Measurements from ENCODE around the gene SMIM43.
"Not testable (repeated sequence)": the region's sequence is repeated elsewhere in the genome, so short reads cannot be mapped to it uniquely, and the experiment has no call there.

Gene SMIM43

DNA sequence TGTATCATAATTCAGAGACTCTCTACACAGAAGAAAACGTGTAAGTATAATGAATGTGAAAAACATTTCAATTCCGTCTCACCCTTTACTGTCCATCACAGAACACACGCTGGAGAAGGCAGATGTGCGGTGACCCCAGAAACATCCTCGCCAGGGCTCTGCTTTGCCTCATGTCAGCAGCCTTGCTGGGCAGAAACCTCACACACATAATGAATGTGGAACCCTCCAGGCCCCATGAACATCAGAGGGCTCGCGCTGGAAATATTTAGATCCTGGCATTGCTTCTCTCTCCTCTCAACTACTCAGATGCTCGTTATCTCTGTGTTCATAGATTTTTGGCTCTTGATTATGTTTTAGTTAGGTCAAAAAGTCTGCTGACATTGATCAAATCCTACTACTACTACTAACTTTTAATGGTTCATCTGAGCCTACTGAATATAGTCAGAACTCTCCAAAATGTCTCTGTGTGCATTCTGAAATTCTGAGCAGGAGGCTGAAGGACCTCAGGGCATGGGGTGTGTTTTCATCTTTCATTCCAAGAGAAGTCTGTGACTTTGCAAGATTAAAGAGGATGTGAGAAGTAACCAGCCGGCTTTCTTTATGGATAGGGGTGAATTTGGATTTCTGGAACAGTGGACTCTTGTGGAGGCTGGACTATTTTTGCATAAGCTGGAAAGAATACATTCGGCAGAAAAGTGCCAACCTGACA lies 27.0 kb downstream of the SMIM43 start:
- Mint-ChIP-seq H3K36me3 (ENCODE audit: low read depth) (no peaks in the 10 kb centered on the region), H3K9me3 (no peaks in the 10 kb centered on the region), H3K4me3 (no peak overlapping the region), H3K27ac (no peak overlapping the region), H3K27me3 (peaks cover 8% of the 10 kb centered on the region), H3K4me1 (ENCODE audit: low read depth) (no peaks in the 10 kb centered on the region)
- intact Hi-C loops (cut with micrococcal nuclease) = loop anchor here (2.0 kb wide), 1 partner anchor 367 kb away; no protein-coding TSS in a partner anchor

DNA sequence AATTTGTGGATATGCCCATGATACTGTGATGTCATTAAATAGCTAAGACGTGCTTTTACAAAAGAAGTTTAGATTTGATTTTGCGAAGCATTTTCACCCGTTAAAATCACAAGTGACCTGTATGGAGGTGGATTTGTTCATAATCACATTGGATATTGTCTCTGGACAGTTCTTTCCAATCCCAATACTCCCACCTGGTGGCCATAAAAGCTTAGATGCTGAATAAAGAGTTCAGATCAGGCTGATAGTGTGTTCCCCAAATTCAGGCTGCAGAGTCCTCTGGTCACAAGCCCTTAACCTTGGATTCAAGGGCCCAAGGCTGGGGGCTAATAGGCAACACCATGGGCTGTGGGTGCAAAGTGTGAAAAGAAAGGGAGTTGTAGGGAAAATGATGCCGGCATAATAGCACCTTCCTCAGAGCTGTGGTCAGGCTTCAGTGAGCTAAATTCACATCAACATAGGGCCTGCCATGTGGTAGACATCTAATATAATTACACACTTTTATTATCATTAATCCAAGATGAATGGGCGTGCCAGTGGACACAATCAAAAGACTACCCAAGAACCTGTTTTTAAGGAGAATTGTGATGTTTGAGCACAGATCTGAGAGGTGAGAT lies 28.1 kb downstream of the SMIM43 start:
- H3K36me3 Mint-ChIP-seq (ENCODE audit: low read depth) = no peaks in the 10 kb centered on the region
- no peak overlapping the region for H3K27ac Mint-ChIP-seq
- H3K9me3 Mint-ChIP-seq = no peaks in the 10 kb centered on the region
- H3K4me1 Mint-ChIP-seq (ENCODE audit: low read depth) = no peaks in the 10 kb centered on the region
- no peak overlapping the region for H3K4me3 Mint-ChIP-seq
- intact Hi-C loops (cut with micrococcal nuclease) = loop anchor here (1.0 to 2.0 kb wide), 2 partner anchors 253 to 366 kb away; no protein-coding TSS in a partner anchor
- peaks cover 7% of the 10 kb centered on the region for H3K27me3 Mint-ChIP-seq

DNA sequence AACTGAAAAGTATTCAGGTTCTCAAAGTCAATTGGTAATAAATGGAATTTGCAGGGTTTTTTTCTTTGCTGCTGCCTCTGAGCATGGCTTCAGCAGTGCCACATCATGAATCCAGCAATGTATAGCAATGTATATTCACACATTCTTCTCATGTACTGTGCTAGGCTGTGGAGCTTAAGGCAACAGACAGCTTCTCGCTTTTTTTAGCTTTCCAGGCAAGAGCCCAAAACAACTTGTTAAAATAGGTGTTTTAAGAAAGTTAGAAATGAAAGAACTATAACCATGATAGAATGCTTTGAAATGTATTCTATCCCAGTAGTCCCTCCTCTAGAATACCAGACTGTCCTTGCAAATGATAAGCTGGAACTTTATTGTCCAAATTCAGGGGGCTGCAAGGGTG lies 30.4 kb downstream of the SMIM43 start:
- peaks cover 7% of the 10 kb centered on the region for H3K27me3 Mint-ChIP-seq
- intact Hi-C loops (cut with micrococcal nuclease) = no loop called here
- H3K4me1 Mint-ChIP-seq (ENCODE audit: low read depth) = no peaks in the 10 kb centered on the region
- no peaks in the 10 kb centered on the region for H3K9me3 Mint-ChIP-seq
- H3K4me3 Mint-ChIP-seq = no peak overlapping the region
- H3K27ac Mint-ChIP-seq = no peak overlapping the region
- no peaks in the 10 kb centered on the region for H3K36me3 Mint-ChIP-seq (ENCODE audit: low read depth)

DNA sequence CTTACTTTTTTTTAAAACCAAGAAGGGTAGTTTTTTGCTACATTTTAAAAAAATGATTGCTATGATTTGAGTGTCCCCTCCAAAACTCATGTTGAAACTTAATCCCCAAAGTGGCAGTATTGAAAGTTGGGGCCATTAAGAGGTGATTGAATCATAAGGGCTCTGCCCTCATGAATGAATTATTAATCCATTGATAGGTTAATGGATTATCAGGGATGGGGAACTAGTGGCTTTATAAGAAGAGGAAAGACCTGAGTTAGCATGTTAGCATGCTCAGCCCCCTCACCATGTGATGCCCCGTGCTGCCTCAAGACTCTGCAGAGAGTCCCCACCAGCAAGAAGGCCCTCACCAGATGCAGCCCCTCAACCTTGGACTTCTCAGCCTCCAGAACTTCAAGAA lies 31.0 kb downstream of the SMIM43 start:
- no peaks in the 10 kb centered on the region for H3K4me1 Mint-ChIP-seq (ENCODE audit: low read depth)
- H3K27ac Mint-ChIP-seq = no peak overlapping the region
- intact Hi-C loops (cut with micrococcal nuclease) = no loop called here
- H3K9me3 Mint-ChIP-seq = no peaks in the 10 kb centered on the region
- peaks cover 7% of the 10 kb centered on the region for H3K27me3 Mint-ChIP-seq
- no peak overlapping the region for H3K4me3 Mint-ChIP-seq
- H3K36me3 Mint-ChIP-seq (ENCODE audit: low read depth) = no peaks in the 10 kb centered on the region

DNA sequence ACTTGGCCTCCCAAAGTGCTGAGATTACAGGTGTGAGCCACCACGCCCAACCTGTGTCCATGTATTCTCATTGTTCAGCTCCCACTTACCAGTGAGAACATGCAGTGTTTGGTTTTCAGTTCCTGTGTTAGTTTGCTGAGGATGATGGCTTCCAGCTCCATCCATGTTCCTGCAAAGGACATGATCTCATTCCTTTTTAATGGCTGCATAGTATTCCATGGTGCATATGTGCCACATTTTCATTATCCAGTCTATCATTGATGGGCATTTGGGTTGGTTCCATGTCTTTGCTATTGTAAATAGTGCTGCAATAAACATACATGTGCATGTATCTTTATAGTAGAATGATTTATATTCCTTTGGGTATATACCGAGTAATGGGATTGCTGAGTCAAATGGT lies 35.2 kb downstream of the SMIM43 start:
- not testable (repeated sequence) for H3K36me3 Mint-ChIP-seq (ENCODE audit: low read depth); H3K4me3 Mint-ChIP-seq; H3K4me1 Mint-ChIP-seq (ENCODE audit: low read depth); H3K9me3 Mint-ChIP-seq; H3K27me3 Mint-ChIP-seq; H3K27ac Mint-ChIP-seq
- intact Hi-C loops (cut with micrococcal nuclease) = loop anchor here (5.0 kb wide), 1 partner anchor 42 kb away; no protein-coding TSS in a partner anchor

DNA sequence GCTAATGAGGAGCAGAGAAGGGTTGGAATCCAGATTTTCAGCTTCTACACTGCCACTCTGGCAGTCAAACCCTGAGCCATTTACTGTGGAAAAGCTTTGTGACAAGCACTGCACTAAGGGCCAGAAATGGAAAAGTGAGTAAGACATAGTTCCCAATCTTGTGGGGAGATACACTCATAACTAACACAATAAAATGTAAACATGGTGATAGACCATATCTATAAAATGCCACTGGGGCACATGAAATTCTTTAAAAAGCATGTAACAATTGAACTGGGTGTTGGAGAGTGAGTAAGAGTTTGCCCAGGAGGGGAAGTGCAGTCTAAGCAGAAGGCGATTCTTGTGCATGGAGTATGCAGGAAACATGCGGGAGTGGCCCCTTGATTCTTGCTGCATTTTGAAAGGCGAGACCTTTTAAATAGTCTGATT lies 36.2 kb downstream of the SMIM43 start:
- Mint-ChIP-seq H3K9me3 (no peaks in the 10 kb centered on the region), H3K36me3 (ENCODE audit: low read depth) (no peaks in the 10 kb centered on the region), H3K27ac (no peak overlapping the region), H3K4me3 (no peak overlapping the region), H3K27me3 (peaks cover 10% of the 10 kb centered on the region), H3K4me1 (ENCODE audit: low read depth) (no peaks in the 10 kb centered on the region)
- intact Hi-C loops (cut with micrococcal nuclease) = loop anchor here (5.0 kb wide), 1 partner anchor 42 kb away; no protein-coding TSS in a partner anchor

DNA sequence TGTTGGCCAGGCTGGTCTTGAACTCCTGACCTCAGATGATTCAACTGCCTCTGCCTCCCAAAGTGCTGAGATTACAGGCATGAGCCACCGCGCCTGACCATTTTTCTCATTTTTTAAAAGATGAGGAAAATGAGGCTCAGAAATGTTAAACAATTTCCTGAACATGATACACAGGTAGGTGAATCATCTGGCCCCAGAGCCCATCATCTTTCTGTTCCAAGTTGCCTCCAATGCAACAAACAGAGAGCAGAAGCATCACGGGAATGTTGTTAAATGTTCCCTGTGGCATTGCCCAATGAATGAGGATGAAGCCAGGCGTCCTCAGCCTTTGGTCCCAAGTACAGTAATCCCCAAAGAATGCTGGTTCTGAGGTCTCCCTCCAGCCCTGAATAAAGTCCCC lies 36.9 kb downstream of the SMIM43 start:
- Mint-ChIP-seq H3K4me3 (no peak overlapping the region), H3K4me1 (ENCODE audit: low read depth) (no peaks in the 10 kb centered on the region), H3K27ac (no peak overlapping the region), H3K9me3 (no peaks in the 10 kb centered on the region), H3K27me3 (peaks cover 10% of the 10 kb centered on the region), H3K36me3 (ENCODE audit: low read depth) (no peaks in the 10 kb centered on the region)
- intact Hi-C loops (cut with micrococcal nuclease) = loop anchor here (5.0 kb wide), 1 partner anchor 41 kb away; no protein-coding TSS in a partner anchor

DNA sequence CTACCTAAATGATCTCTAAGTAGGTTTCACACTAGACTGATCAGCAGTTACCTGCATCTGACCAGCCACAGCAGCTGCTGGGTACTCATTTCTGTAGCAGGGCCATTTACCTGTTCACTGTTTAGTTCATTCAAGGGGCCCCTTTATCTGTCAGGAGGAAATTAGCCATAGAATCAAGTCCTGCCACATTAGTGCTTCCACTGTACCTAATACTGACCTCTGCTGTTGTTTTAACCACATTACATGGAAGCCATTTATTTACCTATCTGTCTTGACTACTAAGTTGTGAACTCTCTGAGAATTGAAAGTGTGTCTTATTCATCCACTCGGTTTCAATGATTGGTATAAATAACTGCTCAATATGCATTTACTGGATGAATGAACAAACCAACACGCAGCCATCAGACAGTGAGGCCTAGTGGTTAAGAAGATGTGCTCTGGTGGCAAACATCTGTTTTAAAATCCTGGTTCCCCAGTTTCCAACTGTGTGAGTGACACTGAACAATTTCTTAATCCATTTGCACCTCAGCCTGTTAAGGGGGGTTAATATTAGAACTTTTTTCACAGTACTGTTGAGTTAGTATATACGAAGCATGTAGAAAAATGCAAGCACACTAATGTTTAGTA lies 38.2 kb downstream of the SMIM43 start:
- H3K27me3 Mint-ChIP-seq = peaks cover 7% of the 10 kb centered on the region
- intact Hi-C loops (cut with micrococcal nuclease) = loop anchor here (1.0 to 5.0 kb wide), 3 partner anchors 39 to 264 kb away; no protein-coding TSS in a partner anchor
- H3K4me3 Mint-ChIP-seq = no peak overlapping the region
- no peaks in the 10 kb centered on the region for H3K9me3 Mint-ChIP-seq
- H3K27ac Mint-ChIP-seq = no peak overlapping the region
- no peaks in the 10 kb centered on the region for H3K4me1 Mint-ChIP-seq (ENCODE audit: low read depth)
- no peaks in the 10 kb centered on the region for H3K36me3 Mint-ChIP-seq (ENCODE audit: low read depth)

DNA sequence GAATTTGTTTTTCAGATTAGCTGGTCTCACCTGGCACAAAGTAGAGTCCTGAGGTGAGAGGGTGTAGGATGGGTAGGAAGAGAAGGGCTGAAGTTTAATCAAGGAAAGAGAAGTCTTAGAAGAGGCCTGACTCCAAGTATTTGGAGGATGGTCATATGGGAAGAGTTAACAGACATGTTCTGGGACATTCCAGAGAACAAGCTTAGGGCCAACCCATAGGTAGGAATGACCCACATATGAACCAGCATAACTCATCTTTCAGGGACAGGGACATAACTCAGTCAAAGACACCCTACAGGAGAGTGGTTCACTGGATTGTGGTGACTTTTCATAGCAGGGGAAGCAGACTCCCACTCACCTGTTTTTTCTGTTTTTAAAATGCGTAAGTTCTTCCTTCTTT lies 40.3 kb downstream of the SMIM43 start:
- Mint-ChIP-seq H3K4me3 (no peak overlapping the region), H3K27me3 (peaks cover 7% of the 10 kb centered on the region), H3K27ac (no peak overlapping the region), H3K4me1 (ENCODE audit: low read depth) (no peaks in the 10 kb centered on the region), H3K9me3 (no peaks in the 10 kb centered on the region), H3K36me3 (ENCODE audit: low read depth) (no peaks in the 10 kb centered on the region)
- intact Hi-C loops (cut with micrococcal nuclease) = loop anchor here (5.0 kb wide), 1 partner anchor 37 kb away; no protein-coding TSS in a partner anchor

DNA sequence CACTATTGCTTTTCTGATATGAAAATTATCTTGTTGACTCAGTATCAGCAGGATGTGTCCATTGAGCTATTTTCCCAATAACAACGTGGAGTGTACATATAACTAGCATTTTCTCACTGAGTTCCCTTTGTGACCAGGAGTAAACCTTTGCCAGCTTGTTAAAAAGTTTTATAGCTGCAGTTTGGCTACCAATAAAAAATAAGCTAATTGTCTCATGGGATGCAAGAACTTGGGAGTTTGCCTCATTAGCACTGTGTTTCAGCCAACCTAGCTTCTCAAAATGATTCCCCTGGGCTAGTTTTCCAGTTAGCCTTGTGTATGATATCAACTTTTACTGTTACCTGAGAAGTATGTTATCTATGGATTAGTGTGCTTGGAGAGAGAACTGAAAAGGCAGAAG lies 43.3 kb downstream of the SMIM43 start:
- Mint-ChIP-seq H3K4me3 (no peak overlapping the region), H3K27me3 (peaks cover 8% of the 10 kb centered on the region), H3K27ac (no peak overlapping the region), H3K36me3 (ENCODE audit: low read depth) (no peaks in the 10 kb centered on the region), H3K9me3 (no peaks in the 10 kb centered on the region), H3K4me1 (ENCODE audit: low read depth) (no peaks in the 10 kb centered on the region)
- intact Hi-C loops (cut with micrococcal nuclease) = no loop called here

DNA sequence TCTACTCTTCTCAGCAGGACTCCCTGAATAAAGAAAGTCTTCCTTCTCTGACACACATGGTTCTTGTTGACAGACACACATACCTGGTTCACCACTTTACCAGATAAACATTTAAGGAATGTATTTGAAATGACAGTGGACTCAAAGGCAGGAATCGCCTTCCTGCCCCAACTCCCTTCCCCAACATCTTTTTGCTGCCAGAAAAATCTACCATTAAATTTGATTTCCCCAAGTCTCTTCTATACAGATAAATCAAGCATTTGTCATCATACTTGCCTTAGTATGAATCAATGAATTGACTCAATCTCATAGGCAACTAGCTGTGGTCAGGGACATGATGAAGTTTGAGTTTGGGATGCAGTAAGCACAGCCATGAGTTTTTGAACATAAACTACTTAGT lies 44.9 kb downstream of the SMIM43 start:
- H3K4me3 Mint-ChIP-seq = no peak overlapping the region
- no peaks in the 10 kb centered on the region for H3K36me3 Mint-ChIP-seq (ENCODE audit: low read depth)
- H3K9me3 Mint-ChIP-seq = no peaks in the 10 kb centered on the region
- H3K4me1 Mint-ChIP-seq (ENCODE audit: low read depth) = no peaks in the 10 kb centered on the region
- H3K27me3 Mint-ChIP-seq = peaks cover 10% of the 10 kb centered on the region
- H3K27ac Mint-ChIP-seq = no peak overlapping the region
- intact Hi-C loops (cut with micrococcal nuclease) = no loop called here

DNA sequence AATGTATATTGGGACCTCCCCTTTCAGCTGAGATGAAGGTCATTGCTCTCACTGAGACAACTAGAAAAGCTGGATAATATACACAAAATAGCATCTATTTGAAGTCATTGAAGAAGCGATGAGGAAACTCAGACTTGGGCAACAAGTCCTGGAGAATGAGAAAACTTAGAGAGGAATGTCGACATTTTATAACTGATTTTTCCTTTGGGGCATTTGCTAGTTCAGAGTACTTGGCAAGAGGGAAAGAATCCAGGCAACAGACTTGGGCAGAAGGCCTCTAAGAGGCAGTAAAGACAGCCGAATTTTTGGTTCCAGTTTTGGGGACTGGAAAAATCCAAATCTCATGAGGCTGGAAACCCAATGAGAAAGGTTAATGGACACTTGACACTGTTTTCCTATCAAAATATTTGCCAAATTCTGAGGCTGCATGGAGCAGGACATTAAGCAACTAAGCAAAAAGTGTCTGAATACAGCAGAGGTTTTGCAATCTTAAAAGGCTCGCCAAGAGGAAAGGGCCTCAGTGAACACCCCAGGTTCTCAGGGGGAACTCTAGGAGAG lies 47.2 kb downstream of the SMIM43 start:
- H3K9me3 Mint-ChIP-seq = no peaks in the 10 kb centered on the region
- no peaks in the 10 kb centered on the region for H3K4me1 Mint-ChIP-seq (ENCODE audit: low read depth)
- no peaks in the 10 kb centered on the region for H3K36me3 Mint-ChIP-seq (ENCODE audit: low read depth)
- intact Hi-C loops (cut with micrococcal nuclease) = no loop called here
- H3K4me3 Mint-ChIP-seq = no peak overlapping the region
- no peak overlapping the region for H3K27ac Mint-ChIP-seq
- peaks cover 16% of the 10 kb centered on the region for H3K27me3 Mint-ChIP-seq

DNA sequence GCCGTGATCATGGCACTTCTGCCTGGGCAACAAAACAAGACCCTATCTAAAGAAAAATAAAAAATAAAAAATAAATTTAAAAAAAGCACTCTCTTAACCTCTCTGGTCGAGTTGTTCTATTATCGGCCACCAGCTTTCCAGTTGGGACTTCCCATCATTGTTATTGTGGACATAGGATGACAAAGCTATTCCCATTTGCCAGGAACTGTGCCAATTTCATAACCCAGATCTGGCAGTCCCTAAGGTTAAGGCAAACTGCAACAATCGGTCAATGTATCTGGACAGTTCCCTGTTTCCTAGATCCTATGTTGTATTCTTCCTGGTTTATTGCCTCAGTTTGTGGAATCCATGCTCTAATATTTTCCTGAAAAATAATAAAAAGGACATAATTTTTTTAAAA lies 50.4 kb downstream of the SMIM43 start:
- H3K4me3 Mint-ChIP-seq = no peak overlapping the region
- H3K27ac Mint-ChIP-seq = no peak overlapping the region
- intact Hi-C loops (cut with micrococcal nuclease) = no loop called here
- H3K36me3 Mint-ChIP-seq (ENCODE audit: low read depth) = no peaks in the 10 kb centered on the region
- H3K27me3 Mint-ChIP-seq = peaks cover 23% of the 10 kb centered on the region
- H3K4me1 Mint-ChIP-seq (ENCODE audit: low read depth) = peaks cover 8% of the 10 kb centered on the region
- H3K9me3 Mint-ChIP-seq = no peaks in the 10 kb centered on the region

DNA sequence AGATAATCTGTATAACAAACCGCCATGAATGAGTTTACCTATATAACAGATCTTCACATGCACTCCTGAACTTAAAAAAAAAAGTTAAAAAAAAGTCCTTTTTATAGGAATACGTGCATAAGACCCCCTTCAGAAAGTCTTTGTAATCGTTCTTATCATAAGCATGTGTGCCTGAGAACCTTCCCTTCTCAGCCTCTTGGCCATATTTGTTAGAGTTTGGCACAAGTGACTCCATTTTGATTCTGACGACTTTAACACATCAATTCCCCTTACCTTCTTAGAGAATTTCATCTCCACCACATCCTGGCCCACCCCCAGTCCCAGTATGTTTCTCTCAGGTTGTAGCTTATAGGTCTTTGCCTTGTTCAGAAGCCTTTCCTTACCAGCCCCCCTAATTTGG lies 52.2 kb downstream of the SMIM43 start:
- H3K36me3 Mint-ChIP-seq (ENCODE audit: low read depth) = no peaks in the 10 kb centered on the region
- H3K27me3 Mint-ChIP-seq = peaks cover 31% of the 10 kb centered on the region
- intact Hi-C loops (cut with micrococcal nuclease) = no loop called here
- H3K4me3 Mint-ChIP-seq = no peak overlapping the region
- H3K9me3 Mint-ChIP-seq = no peaks in the 10 kb centered on the region
- H3K4me1 Mint-ChIP-seq (ENCODE audit: low read depth) = peaks cover 8% of the 10 kb centered on the region
- no peak overlapping the region for H3K27ac Mint-ChIP-seq

All from dendritic cell treated with granulocyte-macrophage colony-stimulating factor and Interleukin-4, amounts not matched to agents 40 ng/mL and 50 ng/mL, for 4 days (primary cell).